GM21576 (cell line): ENCODE results near the gene FAM185A.
"Not testable (repeated sequence)": the region's sequence is repeated elsewhere in the genome, so short reads cannot be mapped to it uniquely, and the experiment has no call there.

ENCODE experiments used
- ATAC-seq: cut with Tn5 transposase; IDR thresholded peaks from one replicate; pipeline ENCODE4 v1.9.1; 2021; ENCODE audit warnings: mild to moderate bottlenecking, moderate library complexity; ENCODE audit not compliant: unreplicated experiment

Gene FAM185A

GRCh38 chr7:102828286-102828685 lies 79.5 kb downstream of the FAM185A start:
- ATAC-seq, result no peak

- no peak for ATAC-seq
Observed at GRCh38 chr7:102829075-102829474, 80.3 kb downstream of the FAM185A start.

- ATAC-seq, result no peak
Observed at GRCh38 chr7:102830197-102830596, 81.4 kb downstream of the FAM185A start.

- ATAC-seq, result no peak
Observed at GRCh38 chr7:102832674-102833073, 83.9 kb downstream of the FAM185A start.

- ATAC-seq, result no peak
Observed at GRCh38 chr7:102833343-102833742, 84.5 kb downstream of the FAM185A start.

GRCh38 chr7:102834466-102834865 lies 85.7 kb downstream of the FAM185A start:
- ATAC-seq, result no peak

GRCh38 chr7:102834999-102835398 lies 86.2 kb downstream of the FAM185A start:
- ATAC-seq, result peak; percentile 95

GRCh38 chr7:102836191-102836919 lies 87.6 kb downstream of the FAM185A start:
- no peak for ATAC-seq

- no peak for ATAC-seq
Observed at GRCh38 chr7:102836977-102837376, 88.2 kb downstream of the FAM185A start.

GRCh38 chr7:102837802-102838201 lies 89.0 kb downstream of the FAM185A start:
- no peak for ATAC-seq

GRCh38 chr7:102838572-102839101 lies 89.8 kb downstream of the FAM185A start:
- ATAC-seq, result not testable (repeated sequence)

GRCh38 chr7:102840404-102840803 lies 91.6 kb downstream of the FAM185A start:
- no peak for ATAC-seq

GRCh38 chr7:102841290-102841689 lies 92.5 kb downstream of the FAM185A start:
- ATAC-seq, result no peak

GRCh38 chr7:102842284-102842683 lies 93.5 kb downstream of the FAM185A start:
- no peak for ATAC-seq

- ATAC-seq, result peak; percentile 85
Observed at GRCh38 chr7:102843850-102844249, 95.1 kb downstream of the FAM185A start.

- no peak for ATAC-seq
Observed at GRCh38 chr7:102845346-102845745, 96.5 kb downstream of the FAM185A start.

- ATAC-seq, result no peak
Observed at GRCh38 chr7:102849079-102849478, 100.3 kb downstream of the FAM185A start.

GRCh38 chr7:102849538-102849937 lies 100.7 kb downstream of the FAM185A start:
- ATAC-seq, result no peak

GRCh38 chr7:102856036-102856435 lies 107.2 kb downstream of the FAM185A start:
- ATAC-seq, result no peak
